CD4-positive, alpha-beta T cell (primary cell): Measurements from ENCODE around the gene TBC1D2. TPM values are rescaled to one million over a fixed set of nuclear protein-coding genes. Genes with fewer than 3 reads are reported as not detected.
A peak's percentile ranks its signal among the peaks of the same experiment; 100 is the strongest.

Source experiments
- ATAC-seq: fragments of 200-7000 bp; cut with Tn5 transposase; one replicate; pipeline ENCODE4 v1.10.0; 2022; ENCODE audit warnings: mild to moderate bottlenecking; ENCODE audit not compliant: poor library complexity
- CTCF ChIA-PET: fragments of 350-600 bp; sonication (Branson Sonifier 250); formaldehyde crosslinking; loops from one replicate; lab custom pipeline; 2021; ENCODE audit warnings: antibody characterized with exemption, inconsistent platforms; lab: Charles Lee
- POLR2A ChIA-PET: fragments of 350-600 bp; sonication (Branson Sonifier 250); formaldehyde crosslinking; loops from one replicate; lab custom pipeline; 2021; ENCODE audit warnings: antibody characterized with exemption, inconsistent platforms; lab: Charles Lee
- DNase-seq, 14 experiments: peaks; one replicate each; pipeline ENCODE4 v3.0.0-alpha.2; 2013 to 2020; ENCODE audit warnings: mixed read lengths in 2 of 14
- H3K27ac ChIP-seq, 2 donors: one replicate each; pipeline versions ENCODE4 v1.5.1 to v1.7.0; 2013; ENCODE audit warnings: low read length in 2 of 2, low read depth in 1 of 2, mild to moderate bottlenecking in 1 of 2
- H3K27me3 ChIP-seq, 2 experiments: 1 replicate in 1 of 2; 2 replicates in 1 of 2; pipeline versions ENCODE4 v1.6.1 to v1.7.0; 2013; ENCODE audit warnings: low read length in 2 of 2, control low read depth in 1 of 2, mild to moderate bottlenecking in 1 of 2, moderate library complexity in 1 of 2; ENCODE audit not compliant: insufficient read depth in 2 of 2, control insufficient read depth in 1 of 2
- H3K36me3 ChIP-seq: one replicate; pipeline ENCODE4 v1.6.1; 2013; ENCODE audit warnings: low read length, control low read depth; ENCODE audit not compliant: insufficient read depth
- H3K4me1 ChIP-seq: one replicate; pipeline ENCODE4 v1.6.1; 2013; ENCODE audit warnings: low read length, control low read depth; ENCODE audit not compliant: insufficient read depth
- H3K4me3 ChIP-seq: one replicate; pipeline ENCODE4 v1.5.1; 2013; ENCODE audit warnings: mild to moderate bottlenecking, low read length, moderate library complexity
- H3K9me3 ChIP-seq, 2 experiments: 1 replicate in 1 of 2; 2 replicates in 1 of 2; pipeline versions ENCODE4 v1.6.1 to v1.7.0; 2013; ENCODE audit warnings: low read length in 2 of 2, mild to moderate bottlenecking in 2 of 2, control low read depth in 1 of 2, moderate library complexity in 1 of 2; ENCODE audit not compliant: control insufficient read depth in 1 of 2, insufficient read depth in 1 of 2
- H3K27ac Mint-ChIP-seq: one replicate; pipeline ENCODE4 v1.8.0; 2020; ENCODE audit warnings: mixed read lengths
- H3K27me3 Mint-ChIP-seq: one replicate; pipeline ENCODE4 v1.8.0; 2021; ENCODE audit warnings: mixed read lengths
- H3K36me3 Mint-ChIP-seq: one replicate; pipeline ENCODE4 v1.8.0; 2021; ENCODE audit warnings: low read depth, mixed read lengths
- H3K4me1 Mint-ChIP-seq: one replicate; pipeline ENCODE4 v1.8.0; 2021; ENCODE audit warnings: low read depth, mixed read lengths
- H3K4me3 Mint-ChIP-seq: one replicate; pipeline ENCODE4 v1.8.0; 2020; ENCODE audit warnings: mild to moderate bottlenecking, mixed read lengths
- H3K9me3 Mint-ChIP-seq: one replicate; pipeline ENCODE4 v1.8.0; 2020; ENCODE audit warnings: mixed read lengths
- CTCF ChIP-seq: fragments of 200-600 bp; IDR thresholded peaks from one replicate; pipeline ENCODE4 v1.8.0; 2022; ENCODE audit warnings: antibody characterized with exemption, mild to moderate bottlenecking
- intact Hi-C, 2 experiments: fragments of 100-400 bp; cut with DNase I in 1 of 2; cut with micrococcal nuclease in 1 of 2; formaldehyde crosslinking; loops; one replicate each; pipeline versions ENCODE4 v1.15.1 to v1.9.0; 2023 to 2025; cut with DNase I, micrococcal nuclease
- total RNA-seq, 174 experiments: library from RNA in 2 of 174; stranded (reverse) in 2 of 174; gene quantifications; one replicate each; pipeline ENCODE4 v1.2.3 and lab custom pipeline; 2021 to 2026

The TBC1D2 gene
- total RNA-seq, 2 experiments from 2014 or later: 2.9 to 4.0 TPM

- intact Hi-C loops: no loop called here
- Histone ChIP-seq H3K9me3 (no peaks in the 10 kb centered on the region), H3K27me3 (no peaks in the 10 kb centered on the region), H3K36me3 (peaks cover 20% of the 10 kb centered on the region), H3K4me3 (no peak overlapping the region), H3K4me1 (peaks cover 4% of the 10 kb centered on the region), H3K27ac (no peak overlapping the region)
- Mint-ChIP-seq H3K36me3 (peaks cover 31% of the 10 kb centered on the region), H3K4me1 (peaks cover 22% of the 10 kb centered on the region), H3K4me3 (no peak overlapping the region), H3K9me3 (no peaks in the 10 kb centered on the region), H3K27ac (peak overlapping the region; percentile 21), H3K27me3 (no peaks in the 10 kb centered on the region)
- ATAC-seq (no peak), DNase-seq (peak in 1 of 14 experiments; percentile 17)
- no peak for TF ChIP-seq CTCF
- ChIA-PET CTCF (interaction anchor here (0.7 to 1.0 kb wide), 2 partner anchors 29 to 105 kb away, joined by 3 read pairs; no protein-coding TSS in a partner anchor), POLR2A (interaction anchor here (0.7 to 1.5 kb wide), 3 partner anchors 10 to 98 kb away, joined by 3 to 5 read pairs (median 4); partner anchors contain the start of gene TBC1D2)
Observed at GRCh38 chr9:98158071-98158831, 97.2 kb downstream of the TBC1D2 start.

- ChIA-PET POLR2A (interaction anchor here (0.7 to 1.5 kb wide), 2 partner anchors 11 to 99 kb away, joined by 3 to 5 read pairs; partner anchors contain the start of gene TBC1D2), CTCF (interaction anchor here (1.0 kb wide), 1 partner anchor 106 kb away, joined by 3 read pairs; no protein-coding TSS in a partner anchor)
- Histone ChIP-seq H3K4me3 (no peak overlapping the region), H3K4me1 (peaks cover 4% of the 10 kb centered on the region), H3K27ac (no peak overlapping the region), H3K9me3 (no peaks in the 10 kb centered on the region), H3K36me3 (peaks cover 24% of the 10 kb centered on the region), H3K27me3 (no peaks in the 10 kb centered on the region)
- Mint-ChIP-seq H3K9me3 (no peaks in the 10 kb centered on the region), H3K4me3 (no peak overlapping the region), H3K27me3 (no peaks in the 10 kb centered on the region), H3K4me1 (peaks cover 22% of the 10 kb centered on the region), H3K36me3 (peaks cover 38% of the 10 kb centered on the region), H3K27ac (no peak overlapping the region)
- intact Hi-C loops: no loop called here
- TF ChIP-seq CTCF: no peak
- ATAC-seq (no peak), DNase-seq (no peak)
Observed at GRCh38 chr9:98157372-98157771, 98.1 kb downstream of the TBC1D2 start.

- intact Hi-C loops: no loop called here
- no peak overlapping the region for H3K27ac Mint-ChIP-seq
- Histone ChIP-seq H3K27me3 (no peaks in the 10 kb centered on the region), H3K9me3 (no peaks in the 10 kb centered on the region), H3K4me1 (peaks cover 4% of the 10 kb centered on the region), H3K36me3 (peaks cover 24% of the 10 kb centered on the region), H3K4me3 (no peak overlapping the region), H3K27ac (no peak overlapping the region)
- peaks cover 45% of the 10 kb centered on the region for H3K36me3 Mint-ChIP-seq
- ATAC-seq (no peak), DNase-seq (no peak)
- POLR2A ChIA-PET: no interaction called here
- H3K4me1 Mint-ChIP-seq: peaks cover 11% of the 10 kb centered on the region
- H3K27me3 Mint-ChIP-seq: no peaks in the 10 kb centered on the region
- TF ChIP-seq CTCF: no peak
- CTCF ChIA-PET: no interaction called here
- H3K9me3 Mint-ChIP-seq: no peaks in the 10 kb centered on the region
- H3K4me3 Mint-ChIP-seq: no peak overlapping the region
Observed at GRCh38 chr9:98154678-98155077, 100.8 kb downstream of the TBC1D2 start.
